ENCODE measurements around the gene TBC1D20.

The TBC1D20 gene

GRCh38 chr20:407953-408842 is 54.1 kb downstream of the TBC1D20 start, which contains the start of gene RBCK1:
RBCK1 (plus strand) TSS chr20:408299; CDS start chr20:408758, 459 bp downstream.
- Histone ChIP-seq H3K9ac (ENCODE audit: low read depth, low read length) (peak within 1 kb of the TSS; percentile 77), H3K4me3 (ENCODE audit: low read depth, low read length) (peak within 1 kb of the TSS; percentile 93), H3K4me1 (ENCODE audit: control insufficient read depth, insufficient read depth, low read length) (peaks cover 10% of the 10 kb centered on the region), H3K36me3 (ENCODE audit: control insufficient read depth, insufficient read depth, low read length) (peaks cover 5% of the 10 kb centered on the region), H3K9me3 (ENCODE audit: control insufficient read depth, insufficient read depth, low read length) (no peaks in the 10 kb centered on the region), H3K27me3 (ENCODE audit: control insufficient read depth, insufficient read depth, low read length) (no peaks in the 10 kb centered on the region)

- peaks cover 10% of the 10 kb centered on the region for H3K4me1 ChIP-seq (ENCODE audit: control insufficient read depth, insufficient read depth, low read length)
- H3K9ac ChIP-seq (ENCODE audit: low read depth, low read length): no peak overlapping the region
- peaks cover 5% of the 10 kb centered on the region for H3K36me3 ChIP-seq (ENCODE audit: control insufficient read depth, insufficient read depth, low read length)
- H3K27me3 ChIP-seq (ENCODE audit: control insufficient read depth, insufficient read depth, low read length): no peaks in the 10 kb centered on the region
- H3K9me3 ChIP-seq (ENCODE audit: control insufficient read depth, insufficient read depth, low read length): no peaks in the 10 kb centered on the region
- H3K4me3 ChIP-seq (ENCODE audit: low read depth, low read length): peak overlapping the region; percentile 81
Measured at GRCh38 chr20:407133-407952, 55.0 kb downstream of the TBC1D20 start.

DNA sequence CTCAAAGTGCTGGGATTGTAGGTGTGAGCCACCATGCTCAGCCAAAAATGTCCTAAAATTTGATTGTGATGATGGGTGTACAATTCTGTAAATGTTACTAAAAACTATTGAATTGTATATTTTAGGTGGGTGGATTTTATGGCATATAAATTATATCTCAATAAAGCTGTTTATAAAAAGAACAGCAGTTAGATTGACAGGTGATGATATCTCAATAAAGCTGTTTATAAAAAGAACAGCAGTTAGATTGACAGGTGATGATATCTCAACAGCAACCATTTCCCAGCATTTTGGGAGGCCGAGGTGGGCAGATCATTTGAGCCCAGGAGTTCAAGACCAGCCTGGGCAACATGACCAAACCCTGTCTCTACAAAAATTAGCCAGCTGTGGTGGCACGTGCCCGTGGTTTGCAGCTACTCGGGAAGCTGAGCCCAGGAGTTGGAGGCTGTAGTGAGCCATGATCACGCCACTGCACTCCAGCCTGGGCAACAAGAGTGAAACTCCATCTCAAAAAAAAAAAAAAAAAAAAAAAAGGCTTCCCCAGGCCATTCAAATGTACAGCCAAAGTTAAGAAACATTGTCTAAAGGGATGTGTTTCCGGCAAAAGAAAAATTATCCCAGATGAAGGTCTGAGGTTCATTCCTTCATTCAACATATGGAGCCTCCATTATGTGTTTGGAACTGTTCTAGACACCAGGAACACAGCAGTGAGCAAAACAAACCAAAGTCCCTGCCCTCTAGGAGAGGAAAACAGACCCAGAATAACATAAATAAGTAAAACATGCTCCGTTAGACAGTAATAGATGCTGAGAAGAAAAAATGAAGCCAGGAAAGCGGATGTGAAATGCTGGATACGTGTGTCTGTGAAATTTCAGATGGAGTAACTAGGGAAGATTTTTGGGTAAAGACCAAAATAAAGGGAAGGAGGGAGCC is 55.9 kb downstream of the TBC1D20 start:
- Histone ChIP-seq H3K27me3 (ENCODE audit: control insufficient read depth, insufficient read depth, low read length) (no peaks in the 10 kb centered on the region), H3K4me1 (ENCODE audit: control insufficient read depth, insufficient read depth, low read length) (peaks cover 10% of the 10 kb centered on the region), H3K4me3 (ENCODE audit: low read depth, low read length) (peak overlapping the region; percentile 81), H3K36me3 (ENCODE audit: control insufficient read depth, insufficient read depth, low read length) (peaks cover 5% of the 10 kb centered on the region), H3K9me3 (ENCODE audit: control insufficient read depth, insufficient read depth, low read length) (no peaks in the 10 kb centered on the region), H3K9ac (ENCODE audit: low read depth, low read length) (no peak overlapping the region)

GRCh38 chr20:404088-404487 is 58.2 kb downstream of the TBC1D20 start:
- H3K36me3 ChIP-seq (ENCODE audit: control insufficient read depth, insufficient read depth, low read length): peaks cover 5% of the 10 kb centered on the region
- H3K27me3 ChIP-seq (ENCODE audit: control insufficient read depth, insufficient read depth, low read length): no peaks in the 10 kb centered on the region
- H3K9ac ChIP-seq (ENCODE audit: low read depth, low read length): no peak overlapping the region
- H3K4me3 ChIP-seq (ENCODE audit: low read depth, low read length): no peak overlapping the region
- no peaks in the 10 kb centered on the region for H3K9me3 ChIP-seq (ENCODE audit: control insufficient read depth, insufficient read depth, low read length)
- peaks cover 11% of the 10 kb centered on the region for H3K4me1 ChIP-seq (ENCODE audit: control insufficient read depth, insufficient read depth, low read length)

- Histone ChIP-seq H3K27me3 (ENCODE audit: control insufficient read depth, insufficient read depth, low read length) (no peaks in the 10 kb centered on the region), H3K9me3 (ENCODE audit: control insufficient read depth, insufficient read depth, low read length) (no peaks in the 10 kb centered on the region), H3K36me3 (ENCODE audit: control insufficient read depth, insufficient read depth, low read length) (peaks cover 5% of the 10 kb centered on the region), H3K9ac (ENCODE audit: low read depth, low read length) (no peak overlapping the region), H3K4me3 (ENCODE audit: low read depth, low read length) (no peak overlapping the region), H3K4me1 (ENCODE audit: control insufficient read depth, insufficient read depth, low read length) (peaks cover 11% of the 10 kb centered on the region)
Measured at GRCh38 chr20:403582-403957, 58.8 kb downstream of the TBC1D20 start.

- H3K4me3 ChIP-seq (ENCODE audit: low read depth, low read length): no peak overlapping the region
- H3K9ac ChIP-seq (ENCODE audit: low read depth, low read length): no peak overlapping the region
- no peaks in the 10 kb centered on the region for H3K9me3 ChIP-seq (ENCODE audit: control insufficient read depth, insufficient read depth, low read length)
- H3K4me1 ChIP-seq (ENCODE audit: control insufficient read depth, insufficient read depth, low read length): peaks cover 11% of the 10 kb centered on the region
- no peaks in the 10 kb centered on the region for H3K36me3 ChIP-seq (ENCODE audit: control insufficient read depth, insufficient read depth, low read length)
- H3K27me3 ChIP-seq (ENCODE audit: control insufficient read depth, insufficient read depth, low read length): no peaks in the 10 kb centered on the region
Measured at GRCh38 chr20:402898-403581, 59.3 kb downstream of the TBC1D20 start.

GRCh38 chr20:402496-402885 is 59.8 kb downstream of the TBC1D20 start:
- Histone ChIP-seq H3K36me3 (ENCODE audit: control insufficient read depth, insufficient read depth, low read length) (no peaks in the 10 kb centered on the region), H3K4me1 (ENCODE audit: control insufficient read depth, insufficient read depth, low read length) (peaks cover 11% of the 10 kb centered on the region), H3K4me3 (ENCODE audit: low read depth, low read length) (no peak overlapping the region), H3K27me3 (ENCODE audit: control insufficient read depth, insufficient read depth, low read length) (no peaks in the 10 kb centered on the region), H3K9me3 (ENCODE audit: control insufficient read depth, insufficient read depth, low read length) (no peaks in the 10 kb centered on the region), H3K9ac (ENCODE audit: low read depth, low read length) (no peak overlapping the region)

GRCh38 chr20:401682-402495 is 60.4 kb downstream of the TBC1D20 start:
- Histone ChIP-seq H3K36me3 (ENCODE audit: control insufficient read depth, insufficient read depth, low read length) (peaks cover 3% of the 10 kb centered on the region), H3K4me1 (ENCODE audit: control insufficient read depth, insufficient read depth, low read length) (peaks cover 10% of the 10 kb centered on the region), H3K9me3 (ENCODE audit: control insufficient read depth, insufficient read depth, low read length) (no peaks in the 10 kb centered on the region), H3K27me3 (ENCODE audit: control insufficient read depth, insufficient read depth, low read length) (no peaks in the 10 kb centered on the region), H3K4me3 (ENCODE audit: low read depth, low read length) (no peak overlapping the region), H3K9ac (ENCODE audit: low read depth, low read length) (no peak overlapping the region)

- Histone ChIP-seq H3K4me3 (ENCODE audit: low read depth, low read length) (no peak overlapping the region), H3K36me3 (ENCODE audit: control insufficient read depth, insufficient read depth, low read length) (peaks cover 12% of the 10 kb centered on the region), H3K9me3 (ENCODE audit: control insufficient read depth, insufficient read depth, low read length) (no peaks in the 10 kb centered on the region), H3K27me3 (ENCODE audit: control insufficient read depth, insufficient read depth, low read length) (no peaks in the 10 kb centered on the region), H3K4me1 (ENCODE audit: control insufficient read depth, insufficient read depth, low read length) (peaks cover 6% of the 10 kb centered on the region), H3K9ac (ENCODE audit: low read depth, low read length) (no peak overlapping the region)
Measured at GRCh38 chr20:400454-401275, 61.7 kb downstream of the TBC1D20 start.

DNA sequence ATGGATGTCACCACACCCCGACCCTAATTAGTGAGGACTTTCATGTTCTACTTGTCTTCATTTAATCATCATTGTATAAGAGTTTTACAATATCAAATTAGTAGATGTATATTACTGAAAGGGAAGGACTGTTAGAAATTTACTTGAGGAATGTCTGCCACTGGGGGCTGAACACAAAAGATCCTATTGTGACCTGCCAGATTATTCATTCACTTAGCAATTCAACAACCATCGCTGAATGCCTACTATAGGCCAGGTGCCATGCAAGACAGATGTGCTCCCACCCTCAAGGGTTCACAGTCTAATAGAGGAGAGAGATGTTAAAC is 62.2 kb downstream of the TBC1D20 start:
- Histone ChIP-seq H3K9me3 (ENCODE audit: control insufficient read depth, insufficient read depth, low read length) (no peaks in the 10 kb centered on the region), H3K4me1 (ENCODE audit: control insufficient read depth, insufficient read depth, low read length) (peaks cover 6% of the 10 kb centered on the region), H3K9ac (ENCODE audit: low read depth, low read length) (no peak overlapping the region)

More for the DNA sequence above, 62.2 kb downstream of the TBC1D20 start:
- Histone ChIP-seq H3K27me3 (ENCODE audit: control insufficient read depth, insufficient read depth, low read length) (no peaks in the 10 kb centered on the region), H3K36me3 (ENCODE audit: control insufficient read depth, insufficient read depth, low read length) (peaks cover 12% of the 10 kb centered on the region), H3K4me3 (ENCODE audit: low read depth, low read length) (no peak overlapping the region)
